Mucosa of descending colon (tissue), 3 donors: ENCODE measurements around the gene TRMT2A. TPM values are rescaled to one million over a fixed set of nuclear protein-coding genes. Genes with fewer than 3 reads are reported as not detected.
A peak's percentile ranks its signal among the peaks of the same experiment; 100 is the strongest.

Experiments
- ATAC-seq: fragments of 200-7000 bp; cut with Tn5 transposase; one replicate; pipeline ENCODE4 v1.9.1; 2020; ENCODE audit warnings: mild to moderate bottlenecking, moderate library complexity
- DNase-seq, 3 donors: peaks; one replicate each; pipeline ENCODE4 v3.0.0-alpha.2; 2020
- H3K36me3 ChIP-seq: fragments of 200-600 bp; one replicate; pipeline ENCODE4 v1.8.0; 2021; ENCODE audit warnings: low read depth, mild to moderate bottlenecking
- H3K4me1 ChIP-seq: fragments of 200-600 bp; one replicate; pipeline ENCODE4 v1.8.0; 2021; ENCODE audit warnings: low read depth, mild to moderate bottlenecking
- H3K4me3 ChIP-seq: fragments of 200-600 bp; one replicate; pipeline ENCODE4 v1.8.0; 2021; ENCODE audit warnings: mild to moderate bottlenecking
- H3K9me3 ChIP-seq: fragments of 200-600 bp; one replicate; pipeline ENCODE4 v1.8.0; 2021; ENCODE audit warnings: mild to moderate bottlenecking
- intact Hi-C, 2 donors: fragments of 100-400 bp; cut with DNase I in 1 of 2; cut with micrococcal nuclease in 1 of 2; formaldehyde crosslinking; loops; one replicate each; pipeline versions ENCODE4 v1.11.0 to v1.11.1; 2022; cut with DNase I, micrococcal nuclease
- total RNA-seq, 3 donors: library from RNA; stranded (reverse); fragmentation: NEBNext Ultra II Directional in 2 of 3; extraction: Animal tissue kit (Norgen Biotek cat#: 25700) in 2 of 3; gene quantifications; one replicate each; pipeline versions ENCODE4 v1.2.1 to v1.2.4, GENCODE V29; 2021 to 2023
- TF ChIP-seq, protein P1 (sequence below): fragments of 200-600 bp; IDR thresholded peaks from one replicate; pipeline ENCODE4 v1.8.0; 2022; ENCODE audit warnings: antibody characterized with exemption, mild to moderate bottlenecking
- donor health status: DM: no; HTN: no; CAD: no; lungs with moderate emphysema.
- donor health status: DM: no; HTN: no; CAD: no.
- donor health status: DM: no; HTN: yes; CAD: no.

TRMT2A gene
- total RNA-seq, 3 donors from 2014 or later: 34.4 to 50.0 (median 37.6) TPM

DNA sequence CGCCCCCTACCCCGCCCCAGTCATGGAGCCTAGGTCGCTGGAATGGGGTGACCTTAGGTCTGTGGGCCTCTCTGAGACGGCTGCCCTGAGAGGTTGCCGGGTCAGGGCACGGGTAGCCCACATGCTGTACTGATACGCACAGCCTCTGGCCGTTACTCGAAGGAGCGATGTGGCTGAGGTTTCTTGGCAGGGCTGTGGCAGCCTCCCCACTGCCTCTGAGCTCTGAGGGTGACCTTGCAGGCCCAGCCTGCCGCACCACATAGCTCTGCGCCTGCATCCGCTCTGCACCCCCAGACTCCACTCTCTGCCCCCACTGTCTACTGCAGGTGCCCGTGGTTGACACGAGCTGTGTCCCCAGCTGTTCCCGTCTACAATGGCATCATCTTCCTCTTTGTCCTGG, 21.8 kb upstream of the TRMT2A start:
- H3K36me3 ChIP-seq: no peaks in the 10 kb centered on the region
- ATAC-seq (no peak), DNase-seq (no peak)
- H3K4me3 ChIP-seq: no peak overlapping the region
- no peaks in the 10 kb centered on the region for H3K9me3 ChIP-seq
- H3K4me1 ChIP-seq: peaks cover 5% of the 10 kb centered on the region
- intact Hi-C loops: no loop called here
- TF ChIP-seq, protein P1, sequence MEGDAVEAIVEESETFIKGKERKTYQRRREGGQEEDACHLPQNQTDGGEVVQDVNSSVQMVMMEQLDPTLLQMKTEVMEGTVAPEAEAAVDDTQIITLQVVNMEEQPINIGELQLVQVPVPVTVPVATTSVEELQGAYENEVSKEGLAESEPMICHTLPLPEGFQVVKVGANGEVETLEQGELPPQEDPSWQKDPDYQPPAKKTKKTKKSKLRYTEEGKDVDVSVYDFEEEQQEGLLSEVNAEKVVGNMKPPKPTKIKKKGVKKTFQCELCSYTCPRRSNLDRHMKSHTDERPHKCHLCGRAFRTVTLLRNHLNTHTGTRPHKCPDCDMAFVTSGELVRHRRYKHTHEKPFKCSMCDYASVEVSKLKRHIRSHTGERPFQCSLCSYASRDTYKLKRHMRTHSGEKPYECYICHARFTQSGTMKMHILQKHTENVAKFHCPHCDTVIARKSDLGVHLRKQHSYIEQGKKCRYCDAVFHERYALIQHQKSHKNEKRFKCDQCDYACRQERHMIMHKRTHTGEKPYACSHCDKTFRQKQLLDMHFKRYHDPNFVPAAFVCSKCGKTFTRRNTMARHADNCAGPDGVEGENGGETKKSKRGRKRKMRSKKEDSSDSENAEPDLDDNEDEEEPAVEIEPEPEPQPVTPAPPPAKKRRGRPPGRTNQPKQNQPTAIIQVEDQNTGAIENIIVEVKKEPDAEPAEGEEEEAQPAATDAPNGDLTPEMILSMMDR: no peak

DNA sequence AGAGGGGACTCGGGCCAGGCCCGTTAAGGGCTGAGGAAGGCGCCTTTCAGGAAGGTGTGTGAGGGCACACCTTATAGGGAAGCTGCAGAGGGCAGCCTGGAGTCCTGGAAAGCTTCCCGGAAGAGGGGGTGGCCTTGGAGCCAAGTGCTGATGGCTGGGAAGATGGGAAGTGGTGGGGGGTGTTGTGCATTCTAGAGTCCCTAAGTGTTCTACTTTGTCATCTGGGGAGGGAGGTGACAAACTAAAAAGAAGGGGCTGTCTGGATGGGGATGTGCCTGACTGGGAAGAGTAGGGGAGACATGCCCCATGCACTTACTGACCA, 21.4 kb upstream of the TRMT2A start:
- ATAC-seq (peak; percentile 45), DNase-seq (no peak)
- no peaks in the 10 kb centered on the region for H3K9me3 ChIP-seq
- peaks cover 7% of the 10 kb centered on the region for H3K4me1 ChIP-seq
- H3K36me3 ChIP-seq: no peaks in the 10 kb centered on the region
- TF ChIP-seq, protein P1: no peak
- intact Hi-C loops: no loop called here
- no peak overlapping the region for H3K4me3 ChIP-seq

DNA sequence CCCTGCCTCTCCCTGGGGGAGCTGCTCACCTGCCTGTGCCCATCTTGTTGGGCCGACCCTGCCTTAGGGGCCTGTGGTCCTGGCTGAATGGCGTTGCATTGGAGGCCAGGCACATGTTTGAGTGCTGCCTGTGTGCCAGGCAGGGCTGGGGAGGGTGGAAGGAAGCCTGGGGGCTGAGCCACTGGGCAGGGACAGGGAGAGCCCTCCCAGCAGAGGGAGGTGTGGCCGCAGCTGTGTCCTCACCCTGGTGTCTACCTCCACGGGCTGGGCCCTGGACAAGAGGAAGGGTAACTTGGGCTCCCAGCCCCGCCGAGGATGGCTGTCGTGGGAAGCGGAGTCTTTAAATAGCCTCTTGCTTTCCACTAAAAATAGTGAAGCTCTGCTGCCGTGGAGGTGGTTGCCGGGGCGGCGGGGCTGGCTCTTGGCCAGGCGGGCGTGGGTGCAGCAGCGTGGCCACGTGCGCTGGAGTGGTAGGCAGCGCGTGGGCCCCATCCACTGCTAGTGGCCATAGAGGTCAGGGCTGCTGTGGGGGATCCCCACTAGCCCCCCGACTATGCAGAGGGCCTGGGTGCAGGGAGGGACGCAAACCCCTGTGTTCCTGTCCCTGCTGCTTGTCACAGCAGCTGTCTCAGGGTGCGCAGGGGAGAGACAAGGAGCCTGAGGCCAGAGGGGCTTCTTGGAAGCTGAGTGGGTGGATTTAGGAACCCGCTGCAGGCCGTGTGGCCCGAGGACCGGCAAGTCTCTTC, 20.8 kb upstream of the TRMT2A start:
- no peaks in the 10 kb centered on the region for H3K36me3 ChIP-seq
- peak; percentile 28 for ATAC-seq
- TF ChIP-seq, protein P1: no peak
- H3K9me3 ChIP-seq: no peaks in the 10 kb centered on the region
- intact Hi-C loops: no loop called here
- no peak for DNase-seq
- no peak overlapping the region for H3K4me3 ChIP-seq
- peaks cover 10% of the 10 kb centered on the region for H3K4me1 ChIP-seq

DNA sequence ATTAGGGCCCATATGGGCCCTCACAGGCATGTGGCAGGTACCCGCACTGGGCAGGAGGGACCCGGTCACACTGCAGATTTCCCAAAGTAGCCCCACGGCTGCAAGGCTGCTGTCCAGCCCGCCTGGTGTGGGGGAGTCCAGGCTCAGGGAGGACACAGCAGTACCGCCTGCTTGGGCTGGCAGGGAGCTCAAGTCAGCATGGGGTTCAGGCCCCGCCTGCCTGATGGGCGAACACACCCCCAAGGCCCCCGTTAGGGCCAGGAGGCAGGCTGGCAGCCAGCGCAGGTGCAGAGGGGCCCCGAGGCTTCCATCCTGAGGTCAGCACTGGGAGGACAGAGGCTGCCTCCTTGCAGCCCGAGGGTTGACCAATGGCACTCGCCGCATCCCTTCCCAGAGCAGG, 20.1 kb upstream of the TRMT2A start:
- Histone ChIP-seq H3K9me3 (no peaks in the 10 kb centered on the region), H3K4me1 (peaks cover 15% of the 10 kb centered on the region), H3K36me3 (no peaks in the 10 kb centered on the region), H3K4me3 (no peak overlapping the region)
- TF ChIP-seq, protein P1: no peak
- ATAC-seq: no peak
- intact Hi-C loops: no loop called here
- DNase-seq: no peak

DNA sequence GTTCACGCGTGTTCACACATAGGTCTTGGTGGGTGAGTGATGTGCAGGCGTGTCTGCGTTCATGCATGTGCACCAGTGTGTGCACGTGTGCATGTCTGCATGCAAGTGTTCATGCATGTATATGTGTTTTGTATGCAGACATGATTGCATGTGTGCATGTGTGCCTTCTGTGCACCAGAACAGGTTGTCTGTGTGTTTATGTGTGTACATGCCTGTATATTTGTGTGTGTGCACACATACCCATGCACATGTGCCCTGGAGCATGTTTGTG, 19.5 kb upstream of the TRMT2A start:
- H3K36me3 ChIP-seq: no peaks in the 10 kb centered on the region

More for the DNA sequence above, 19.5 kb upstream of the TRMT2A start:
- ATAC-seq (no peak), DNase-seq (no peak)
- no peak overlapping the region for H3K4me3 ChIP-seq
- H3K4me1 ChIP-seq: peaks cover 15% of the 10 kb centered on the region
- intact Hi-C loops: no loop called here
- TF ChIP-seq, protein P1: no peak
- H3K9me3 ChIP-seq: no peaks in the 10 kb centered on the region
